ENCODE measurements around the gene ZNF790. TPM values are rescaled to one million over a fixed set of nuclear protein-coding genes. Genes with fewer than 3 reads are reported as not detected.

ZNF790 gene
- total and polyA plus RNA-seq, 2 of the 13 experiments (the other 11 are each of a cell fraction or from before 2014, with no cell fraction given): 1.3 to 5.3 TPM

GRCh38 chr19:36837906-36838783 lies at the start of gene ZNF790 (continued):
- no peak for TF ChIP-seq ZFP41 (CRISPR knock-in tag; IDR thresholded peaks at IDR 0.05; ENCODE audit: borderline replicate concordance)
- no peak for TF ChIP-seq ZNF616 (CRISPR knock-in tag; IDR thresholded peaks at IDR 0.05; ENCODE audit: low read depth)
- peak; percentile 27; the same call in 1 of the 2 replicates for TF ChIP-seq ZMYM2 (CRISPR knock-in tag; IDR thresholded peaks at IDR 0.05)
- TF ChIP-seq TGIF2 (CRISPR knock-in tag; IDR thresholded peaks at IDR 0.05): no peak
- no peak for TF ChIP-seq ZBTB1 (CRISPR knock-in tag; IDR thresholded peaks at IDR 0.05; ENCODE audit: borderline replicate concordance)
- TF ChIP-seq FIP1L1 (IDR thresholded peaks at IDR 0.05; ENCODE audit: borderline replicate concordance, insufficient read depth, low read depth, low read length): no peak
- no peak for TF ChIP-seq TRIM22 (IDR thresholded peaks at IDR 0.05)
- no peak for TF ChIP-seq ZNF761 (CRISPR knock-in tag; conservative IDR thresholded peaks at IDR 0.05)
- 0 out of 2 replicates have a peak, but pooled peaks have one; percentile 13 for TF ChIP-seq LBX2 (CRISPR knock-in tag; IDR thresholded peaks at IDR 0.05; ENCODE audit: borderline replicate concordance)
- TF ChIP-seq CEBPG (CRISPR knock-in tag; IDR thresholded peaks at IDR 0.05): no peak; the same call in 1 of the 2 replicates
- TF ChIP-seq, protein P1, sequence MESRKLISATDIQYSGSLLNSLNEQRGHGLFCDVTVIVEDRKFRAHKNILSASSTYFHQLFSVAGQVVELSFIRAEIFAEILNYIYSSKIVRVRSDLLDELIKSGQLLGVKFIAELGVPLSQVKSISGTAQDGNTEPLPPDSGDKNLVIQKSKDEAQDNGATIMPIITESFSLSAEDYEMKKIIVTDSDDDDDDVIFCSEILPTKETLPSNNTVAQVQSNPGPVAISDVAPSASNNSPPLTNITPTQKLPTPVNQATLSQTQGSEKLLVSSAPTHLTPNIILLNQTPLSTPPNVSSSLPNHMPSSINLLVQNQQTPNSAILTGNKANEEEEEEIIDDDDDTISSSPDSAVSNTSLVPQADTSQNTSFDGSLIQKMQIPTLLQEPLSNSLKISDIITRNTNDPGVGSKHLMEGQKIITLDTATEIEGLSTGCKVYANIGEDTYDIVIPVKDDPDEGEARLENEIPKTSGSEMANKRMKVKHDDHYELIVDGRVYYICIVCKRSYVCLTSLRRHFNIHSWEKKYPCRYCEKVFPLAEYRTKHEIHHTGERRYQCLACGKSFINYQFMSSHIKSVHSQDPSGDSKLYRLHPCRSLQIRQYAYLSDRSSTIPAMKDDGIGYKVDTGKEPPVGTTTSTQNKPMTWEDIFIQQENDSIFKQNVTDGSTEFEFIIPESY (CRISPR knock-in tag; IDR thresholded peaks at IDR 0.05): no peak; the same call in 1 of the 2 replicates
- TF ChIP-seq KDM1A (CRISPR knock-in tag; IDR thresholded peaks at IDR 0.05): no peak
- TF ChIP-seq ZNF772 (CRISPR knock-in tag; IDR thresholded peaks at IDR 0.05): peak; percentile 42; the same call in 1 of the 2 replicates
- peak; percentile 98 for TF ChIP-seq THAP11 (CRISPR knock-in tag; IDR thresholded peaks at IDR 0.05)
- no peak for TF ChIP-seq NCOA5 (CRISPR knock-in tag; IDR thresholded peaks at IDR 0.05)
- no peak for TF ChIP-seq CTCF (CRISPR knock-in tag; IDR thresholded peaks at IDR 0.05)
- TF ChIP-seq, protein P2, sequence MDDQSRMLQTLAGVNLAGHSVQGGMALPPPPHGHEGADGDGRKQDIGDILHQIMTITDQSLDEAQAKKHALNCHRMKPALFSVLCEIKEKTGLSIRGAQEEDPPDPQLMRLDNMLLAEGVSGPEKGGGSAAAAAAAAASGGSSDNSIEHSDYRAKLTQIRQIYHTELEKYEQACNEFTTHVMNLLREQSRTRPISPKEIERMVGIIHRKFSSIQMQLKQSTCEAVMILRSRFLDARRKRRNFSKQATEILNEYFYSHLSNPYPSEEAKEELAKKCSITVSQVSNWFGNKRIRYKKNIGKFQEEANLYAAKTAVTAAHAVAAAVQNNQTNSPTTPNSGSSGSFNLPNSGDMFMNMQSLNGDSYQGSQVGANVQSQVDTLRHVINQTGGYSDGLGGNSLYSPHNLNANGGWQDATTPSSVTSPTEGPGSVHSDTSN (CRISPR knock-in tag; IDR thresholded peaks at IDR 0.05; ENCODE audit: borderline replicate concordance): no peak
- TF ChIP-seq, protein P3, sequence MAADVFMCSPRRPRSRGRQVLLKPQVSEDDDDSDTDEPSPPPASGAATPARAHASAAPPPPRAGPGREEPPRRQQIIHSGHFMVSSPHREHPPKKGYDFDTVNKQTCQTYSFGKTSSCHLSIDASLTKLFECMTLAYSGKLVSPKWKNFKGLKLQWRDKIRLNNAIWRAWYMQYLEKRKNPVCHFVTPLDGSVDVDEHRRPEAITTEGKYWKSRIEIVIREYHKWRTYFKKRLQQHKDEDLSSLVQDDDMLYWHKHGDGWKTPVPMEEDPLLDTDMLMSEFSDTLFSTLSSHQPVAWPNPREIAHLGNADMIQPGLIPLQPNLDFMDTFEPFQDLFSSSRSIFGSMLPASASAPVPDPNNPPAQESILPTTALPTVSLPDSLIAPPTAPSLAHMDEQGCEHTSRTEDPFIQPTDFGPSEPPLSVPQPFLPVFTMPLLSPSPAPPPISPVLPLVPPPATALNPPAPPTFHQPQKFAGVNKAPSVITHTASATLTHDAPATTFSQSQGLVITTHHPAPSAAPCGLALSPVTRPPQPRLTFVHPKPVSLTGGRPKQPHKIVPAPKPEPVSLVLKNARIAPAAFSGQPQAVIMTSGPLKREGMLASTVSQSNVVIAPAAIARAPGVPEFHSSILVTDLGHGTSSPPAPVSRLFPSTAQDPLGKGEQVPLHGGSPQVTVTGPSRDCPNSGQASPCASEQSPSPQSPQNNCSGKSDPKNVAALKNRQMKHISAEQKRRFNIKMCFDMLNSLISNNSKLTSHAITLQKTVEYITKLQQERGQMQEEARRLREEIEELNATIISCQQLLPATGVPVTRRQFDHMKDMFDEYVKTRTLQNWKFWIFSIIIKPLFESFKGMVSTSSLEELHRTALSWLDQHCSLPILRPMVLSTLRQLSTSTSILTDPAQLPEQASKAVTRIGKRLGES (CRISPR knock-in tag; IDR thresholded peaks at IDR 0.05; ENCODE audit: borderline replicate concordance): no peak
- TF ChIP-seq ZNF75D (CRISPR knock-in tag; IDR thresholded peaks at IDR 0.05; ENCODE audit: borderline replicate concordance): no peak
